PC-9 (cell line): Measurements from ENCODE around the gene TMEM11. TPM values are rescaled to one million over a fixed set of nuclear protein-coding genes. Genes with fewer than 3 reads are reported as not detected.

Experiments used
- BruUV-seq: library from RNA; stranded (reverse); fragments of 400-500 nt; replicated peaks from 2 replicates; lab custom pipeline; 2021; lab: Mats Ljungman, UMichigan
- CTCF ChIA-PET: fragments of 300-600 bp; sonication (Branson Sonifier 250); formaldehyde crosslinking; loops from one replicate; lab custom pipeline; 2022; ENCODE audit warnings: antibody characterized with exemption; lab: Charles Lee
- POLR2A ChIA-PET: fragments of 300-600 bp; sonication (Branson Sonifier 250); formaldehyde crosslinking; loops from one replicate; lab custom pipeline; 2022; ENCODE audit warnings: antibody characterized with exemption; ENCODE audit not compliant: unreplicated experiment; lab: Charles Lee
- DNase-seq, 2 experiments: peaks; one replicate each; pipeline versions ENCODE4 v3.0.0 to v3.0.0-alpha.2; 2015 to 2022; ENCODE audit warnings: mixed read lengths in 1 of 2
- H2AFZ ChIP-seq: fragments of 200-600 bp; sonication (generic); 2 replicates; pipeline ENCODE4 v1.8.1; 2017; ENCODE audit warnings: antibody characterized with exemption
- H3F3A ChIP-seq: fragments of 200-600 bp; sonication (generic); 2 replicates; pipeline ENCODE4 v1.8.1; 2017; ENCODE audit warnings: antibody characterized with exemption, mild to moderate bottlenecking, low read depth; ENCODE audit not compliant: insufficient read depth
- H3K27ac ChIP-seq: fragments of 200-600 bp; sonication (generic); 2 replicates; pipeline ENCODE4 v1.6.1; 2016; ENCODE audit warnings: mixed run types
- H3K27me3 ChIP-seq: fragments of 200-600 bp; sonication (generic); 2 replicates; pipeline ENCODE4 v1.6.1; 2016; ENCODE audit warnings: low read depth, mixed run types; ENCODE audit not compliant: insufficient read depth
- H3K36me3 ChIP-seq: fragments of 200-600 bp; sonication (generic); 2 replicates; pipeline ENCODE4 v1.6.1; 2016; ENCODE audit warnings: low read depth, mixed run types
- H3K4me1 ChIP-seq: fragments of 200-600 bp; sonication (generic); replicated peaks from 2 replicates; pipeline ENCODE4 v1.6.1; 2016; ENCODE audit warnings: mixed run types; ENCODE audit not compliant: insufficient read depth
- H3K4me2 ChIP-seq: fragments of 200-600 bp; sonication (generic); 2 replicates; pipeline ENCODE4 v1.6.1; 2017; ENCODE audit warnings: mixed run types
- H3K4me3 ChIP-seq: fragments of 200-600 bp; sonication (generic); 2 replicates; pipeline ENCODE4 v1.6.1; 2016; ENCODE audit warnings: mixed run types
- H3K79me2 ChIP-seq: fragments of 200-600 bp; sonication (generic); 2 replicates; pipeline ENCODE4 v1.6.1; 2017; ENCODE audit warnings: low read depth, mixed run types
- H3K9me2 ChIP-seq: fragments of 200-600 bp; sonication (generic); 2 replicates; pipeline ENCODE4 v1.8.1; 2017; ENCODE audit warnings: mild to moderate bottlenecking; ENCODE audit not compliant: insufficient read depth
- H3K9me3 ChIP-seq: fragments of 200-600 bp; sonication (generic); 2 replicates; pipeline ENCODE4 v1.8.1; 2016; ENCODE audit warnings: low read depth; ENCODE audit not compliant: insufficient read depth
- H4K20me1 ChIP-seq: fragments of 200-600 bp; sonication (generic); 2 replicates; pipeline ENCODE4 v1.8.1; 2017; ENCODE audit not compliant: insufficient read depth
- CTCF ChIP-seq: fragments of 200-600 bp; sonication (generic); conservative IDR thresholded peaks from 2 replicates; pipeline ENCODE4 v1.6.1; 2017; ENCODE audit warnings: mixed run types, antibody characterized with exemption, mild to moderate bottlenecking, moderate library complexity
- EZH2 ChIP-seq: fragments of 200-600 bp; sonication (generic); IDR thresholded peaks from 2 replicates; pipeline ENCODE4 v1.8.0; 2017; ENCODE audit warnings: antibody characterized with exemption, low read depth
- intact Hi-C: fragments of 100-400 bp; cut with micrococcal nuclease; formaldehyde crosslinking; loops from one replicate; pipeline ENCODE4 v1.10.0; 2022; ENCODE audit not compliant: unreplicated experiment
- total RNA-seq: library from RNA; stranded (reverse); gene quantifications from 2 replicates; pipeline ENCODE4 v1.2.3, GENCODE V29; 2021

The TMEM11 gene
- total RNA-seq, 1 experiment from 2014 or later = 37.6 TPM

DNA sequence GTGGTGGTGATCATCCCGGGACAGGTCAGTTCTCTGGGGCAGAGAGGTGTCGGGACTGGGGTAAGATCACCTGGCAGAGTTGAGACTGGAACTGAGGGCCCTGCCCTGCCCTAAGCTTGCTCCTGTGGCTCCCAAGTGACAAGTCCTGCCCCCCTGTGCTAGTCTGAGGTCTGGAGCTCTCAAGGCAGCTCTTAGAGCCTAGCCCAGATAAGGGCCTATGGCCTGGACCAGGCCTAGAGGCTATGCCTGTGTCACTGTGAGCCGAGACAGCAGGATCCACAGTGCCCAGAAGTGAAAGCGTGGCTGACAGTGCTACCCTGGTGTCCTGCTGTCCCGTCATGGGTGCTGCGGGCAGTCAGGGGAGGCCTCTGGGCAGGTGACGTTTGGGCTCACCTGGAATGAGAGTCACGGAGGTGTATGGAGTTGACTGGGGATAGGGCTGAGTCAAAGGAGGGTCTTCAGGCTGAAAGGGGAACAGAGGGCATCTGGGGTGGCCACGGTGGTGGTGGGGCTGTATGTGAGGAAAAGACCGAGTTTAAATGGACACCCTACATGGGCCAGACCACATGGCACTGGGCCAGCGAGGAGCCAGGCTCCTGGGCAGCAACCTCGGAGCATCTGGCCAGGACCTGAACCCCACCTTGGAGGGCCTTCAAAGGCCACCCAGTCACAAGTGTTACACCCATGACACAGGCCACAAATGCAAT, 33.7 kb upstream of the TMEM11 start:
- Histone ChIP-seq H3K9me2 (no peaks in the 10 kb centered on the region), H3K36me3 (no peaks in the 10 kb centered on the region), H2AFZ (no peak overlapping the region), H4K20me1 (no peaks in the 10 kb centered on the region), H3K27me3 (0 out of 2 replicates have a peak, but pooled peaks cover 4% of the 10 kb centered on the region), H3K4me2 (no peak overlapping the region), H3K4me3 (no peak overlapping the region), H3K79me2 (no peaks in the 10 kb centered on the region), H3K4me1 (no peaks in the 10 kb centered on the region), H3K9me3 (no peaks in the 10 kb centered on the region), H3F3A (no peaks in the 10 kb centered on the region), H3K27ac (no peak overlapping the region)
- intact Hi-C loops = no loop called here
- DNase-seq = no peak
- no TSS peak for BruUV-seq
- TF ChIP-seq EZH2 = no peak
- ChIA-PET CTCF (no interaction called here), POLR2A (no interaction called here)

DNA sequence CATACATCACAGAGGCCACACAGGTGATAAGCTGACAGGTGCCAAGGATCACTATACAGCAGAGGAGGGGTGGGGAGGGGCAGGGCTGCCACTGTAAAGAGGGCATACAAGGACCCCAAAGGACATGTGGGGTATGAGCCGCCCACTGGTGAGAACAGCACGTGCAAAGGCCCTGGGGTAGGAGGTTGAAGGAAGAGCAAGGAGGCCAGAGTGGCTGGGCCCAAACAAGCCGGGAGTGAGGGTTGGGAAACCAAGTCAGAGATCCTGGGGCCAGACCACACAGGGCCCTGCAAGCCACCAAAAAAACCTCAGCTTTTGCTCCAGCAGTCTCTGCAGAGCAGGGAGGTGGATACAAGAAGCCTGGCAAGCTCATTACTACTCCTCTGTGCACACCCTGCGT, 32.7 kb upstream of the TMEM11 start:
- no peaks in the 10 kb centered on the region for H3K79me2 ChIP-seq
- intact Hi-C loops = no loop called here
- CTCF ChIA-PET = interaction anchor here (0.5 kb wide), 1 partner anchor 10 kb away, joined by 5 read pairs; no protein-coding TSS in a partner anchor

DNA sequence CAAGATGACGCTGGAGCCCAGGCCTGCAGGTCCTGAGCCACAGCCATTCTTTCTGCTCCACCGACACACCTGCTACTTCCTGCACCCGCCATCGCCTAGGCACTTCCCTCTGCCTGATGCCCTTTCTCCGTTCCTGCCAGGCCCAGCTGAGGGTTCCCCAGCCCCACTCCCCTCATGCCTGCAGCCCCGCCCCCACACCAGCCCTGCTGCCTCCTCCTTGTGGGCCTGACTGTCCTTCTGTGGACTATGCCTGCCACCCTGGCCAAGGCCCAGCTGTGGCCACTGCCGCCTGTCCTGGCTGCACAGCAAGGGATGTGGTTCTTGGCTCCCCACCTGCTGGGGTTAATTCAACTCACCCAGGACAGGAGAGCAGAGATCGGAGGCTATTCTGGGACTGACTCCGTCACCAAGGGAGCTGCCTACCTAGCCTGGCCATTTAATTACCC, 31.7 kb upstream of the TMEM11 start:
- BruUV-seq = no TSS peak
- DNase-seq = no peak
- no peak for TF ChIP-seq EZH2
- no peak for TF ChIP-seq CTCF
- ChIA-PET CTCF (interaction anchor here (0.8 kb wide), 1 partner anchor 269 kb away, joined by 3 read pairs; no protein-coding TSS in a partner anchor), POLR2A (no interaction called here)
- intact Hi-C loops = no loop called here
- Histone ChIP-seq H3F3A (no peaks in the 10 kb centered on the region), H3K27me3 (no peaks in the 10 kb centered on the region), H2AFZ (no peak overlapping the region), H4K20me1 (no peaks in the 10 kb centered on the region), H3K4me3 (no peak overlapping the region), H3K79me2 (no peaks in the 10 kb centered on the region), H3K27ac (no peak overlapping the region), H3K9me3 (no peaks in the 10 kb centered on the region), H3K9me2 (no peaks in the 10 kb centered on the region), H3K4me1 (no peaks in the 10 kb centered on the region), H3K4me2 (no peak overlapping the region), H3K36me3 (no peaks in the 10 kb centered on the region)

More for the DNA sequence above, 32.7 kb upstream of the TMEM11 start:
- H3K9me2 ChIP-seq = no peaks in the 10 kb centered on the region
- no TSS peak for BruUV-seq
- H3K4me1 ChIP-seq = no peaks in the 10 kb centered on the region
- no peaks in the 10 kb centered on the region for H3K9me3 ChIP-seq
- H2AFZ ChIP-seq = no peak overlapping the region
- POLR2A ChIA-PET = no interaction called here
- H3K27ac ChIP-seq = no peak overlapping the region
- no peaks in the 10 kb centered on the region for H3F3A ChIP-seq
- no peak overlapping the region for H3K4me2 ChIP-seq
- no peaks in the 10 kb centered on the region for H3K27me3 ChIP-seq
- H4K20me1 ChIP-seq = no peaks in the 10 kb centered on the region
- no peaks in the 10 kb centered on the region for H3K36me3 ChIP-seq
- TF ChIP-seq CTCF = no peak
- no peak for TF ChIP-seq EZH2
- H3K4me3 ChIP-seq = no peak overlapping the region
- DNase-seq = no peak
